ENCODE data around the gene ROCK2.
"Not testable (repeated sequence)": the region's sequence is repeated elsewhere in the genome, so short reads cannot be mapped to it uniquely, and the experiment has no call there.

ROCK2 gene

GRCh38 chr2:11174222-11174621, 170.2 kb downstream of the ROCK2 start:
- DNase-seq: no peak

GRCh38 chr2:11169333-11169732, 175.1 kb downstream of the ROCK2 start:
- no peak for DNase-seq

- no peak for DNase-seq
These were observed 175.9 kb downstream of the ROCK2 start for GRCh38 chr2:11168488-11168887.

- DNase-seq: no peak
These were observed 178.0 kb downstream of the ROCK2 start for GRCh38 chr2:11166476-11166875.

- not testable (repeated sequence) for DNase-seq
These were observed 179.4 kb downstream of the ROCK2 start for GRCh38 chr2:11165046-11165445.

GRCh38 chr2:11163439-11164317, 180.8 kb downstream of the ROCK2 start:
- DNase-seq: no peak

- DNase-seq: no peak
These were observed 182.7 kb downstream of the ROCK2 start for GRCh38 chr2:11161747-11162146.

- DNase-seq: peak in 1 of 2 donors; percentile 27
These were observed 183.5 kb downstream of the ROCK2 start for GRCh38 chr2:11160731-11161455.

GRCh38 chr2:11160256-11160655, 184.2 kb downstream of the ROCK2 start:
- DNase-seq: no peak

GRCh38 chr2:11159574-11160170, 184.8 kb downstream of the ROCK2 start:
- DNase-seq: no peak

GRCh38 chr2:11158916-11159573, 185.4 kb downstream of the ROCK2 start:
- DNase-seq: no peak

GRCh38 chr2:11157731-11158130, 186.7 kb downstream of the ROCK2 start:
- DNase-seq: no peak

GRCh38 chr2:11157296-11157695, 187.1 kb downstream of the ROCK2 start:
- no peak for DNase-seq

- DNase-seq: no peak
These were observed 187.9 kb downstream of the ROCK2 start for GRCh38 chr2:11156396-11157075.

GRCh38 chr2:11155381-11156035, 188.9 kb downstream of the ROCK2 start, which contains the start of gene SLC66A3:
Gene SLC66A3 (plus strand): TSS chr2:11155467. CDS start chr2:11155547, 80 bp downstream.
- DNase-seq: no peak

GRCh38 chr2:11154923-11155380, 189.5 kb downstream of the ROCK2 start:
- peak; percentile 97 to 98 for DNase-seq

GRCh38 chr2:11154016-11154922, 190.2 kb downstream of the ROCK2 start:
- no peak for DNase-seq

GRCh38 chr2:11152591-11152990, 191.8 kb downstream of the ROCK2 start:
- no peak for DNase-seq

GRCh38 chr2:11147263-11147662, 197.2 kb downstream of the ROCK2 start:
- no peak for DNase-seq

- DNase-seq: no peak
These were observed 198.4 kb downstream of the ROCK2 start for GRCh38 chr2:11146076-11146475.

GRCh38 chr2:11145350-11145749, 199.1 kb downstream of the ROCK2 start:
- no peak for DNase-seq
